Mucosa of rectum (tissue), 2 donors: ENCODE results near the gene EPHB4.

Experiments used
- H3K27ac ChIP-seq, 2 donors: one replicate each; pipeline ENCODE4 v1.7.0; 2013; ENCODE audit warnings: inconsistent platforms in 2 of 2, low read depth in 2 of 2, low read length in 2 of 2
- H3K27me3 ChIP-seq, 2 donors: one replicate each; pipeline ENCODE4 v1.7.0; 2013; ENCODE audit warnings: low read length in 2 of 2; ENCODE audit not compliant: control insufficient read depth in 2 of 2, insufficient read depth in 2 of 2
- H3K36me3 ChIP-seq, 2 donors: one replicate each; pipeline ENCODE4 v1.7.0; 2013; ENCODE audit warnings: low read length in 2 of 2; ENCODE audit not compliant: control insufficient read depth in 2 of 2, insufficient read depth in 2 of 2
- H3K4me1 ChIP-seq, 2 donors: one replicate each; pipeline ENCODE4 v1.7.0; 2013; ENCODE audit warnings: low read length in 2 of 2, mild to moderate bottlenecking in 1 of 2; ENCODE audit not compliant: control insufficient read depth in 2 of 2, insufficient read depth in 2 of 2
- H3K4me3 ChIP-seq, 2 donors: one replicate each; pipeline ENCODE4 v1.7.0; 2013; ENCODE audit warnings: low read length in 2 of 2
- H3K9ac ChIP-seq, 2 donors: one replicate each; pipeline ENCODE4 v1.7.0; 2013; ENCODE audit warnings: low read length in 2 of 2, low read depth in 1 of 2, mild to moderate bottlenecking in 1 of 2
- H3K9me3 ChIP-seq, 2 donors: one replicate each; pipeline ENCODE4 v1.7.0; 2013; ENCODE audit warnings: low read length in 2 of 2; ENCODE audit not compliant: control insufficient read depth in 2 of 2
- donor health status: healthy.
- donor health status: Normal muscosa, but diverticular disease.

EPHB4 gene

GRCh38 chr7:100791881-100792666, 35.2 kb downstream of the EPHB4 start:
- no peaks in the 10 kb centered on the region for H3K4me1 ChIP-seq
- H3K9ac ChIP-seq = no peak overlapping the region
- H3K27ac ChIP-seq = no peak overlapping the region
- no peak overlapping the region for H3K4me3 ChIP-seq
- H3K9me3 ChIP-seq = no peaks in the 10 kb centered on the region
- peaks cover 8 to 9% of the 10 kb centered on the region in 2 donors for H3K27me3 ChIP-seq
- H3K36me3 ChIP-seq = no peaks in the 10 kb centered on the region

GRCh38 chr7:100789055-100789454, 38.3 kb downstream of the EPHB4 start:
- Histone ChIP-seq H3K4me1 (no peaks in the 10 kb centered on the region), H3K9ac (no peak overlapping the region), H3K27ac (no peak overlapping the region), H3K4me3 (no peak overlapping the region), H3K27me3 (peaks cover 5 to 6% of the 10 kb centered on the region in 2 donors), H3K36me3 (no peaks in the 10 kb centered on the region), H3K9me3 (no peaks in the 10 kb centered on the region)

GRCh38 chr7:100786323-100786722, 41.0 kb downstream of the EPHB4 start:
- no peaks in the 10 kb centered on the region for H3K9me3 ChIP-seq
- H3K4me3 ChIP-seq = no peak overlapping the region
- H3K36me3 ChIP-seq = no peaks in the 10 kb centered on the region
- no peak overlapping the region for H3K27ac ChIP-seq
- H3K4me1 ChIP-seq = no peaks in the 10 kb centered on the region
- H3K27me3 ChIP-seq = no peaks in the 10 kb centered on the region
- H3K9ac ChIP-seq = no peak overlapping the region

DNA sequence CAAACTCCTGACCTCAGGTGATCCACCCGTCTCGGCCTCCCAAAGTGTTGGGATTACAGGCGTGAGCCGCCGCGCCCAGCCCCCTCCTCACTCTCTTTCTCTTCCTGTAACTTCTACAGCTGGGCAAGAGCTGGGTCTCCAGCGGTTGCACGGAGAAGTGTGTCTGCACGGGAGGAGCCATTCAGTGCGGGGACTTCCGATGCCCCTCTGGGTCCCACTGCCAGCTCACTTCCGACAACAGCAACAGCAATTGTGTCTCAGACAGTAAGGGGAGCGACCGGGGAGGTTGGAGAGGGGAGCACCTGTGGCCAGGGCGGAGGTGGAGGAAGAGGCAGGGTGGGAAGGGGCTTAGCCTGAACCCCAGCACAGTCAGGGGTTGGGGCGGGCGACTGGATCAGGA, 41.4 kb downstream of the EPHB4 start:
- H3K9me3 ChIP-seq = no peaks in the 10 kb centered on the region
- H3K4me3 ChIP-seq = no peak overlapping the region
- no peaks in the 10 kb centered on the region for H3K4me1 ChIP-seq
- H3K36me3 ChIP-seq = no peaks in the 10 kb centered on the region
- no peaks in the 10 kb centered on the region for H3K27me3 ChIP-seq
- H3K9ac ChIP-seq = no peak overlapping the region
- H3K27ac ChIP-seq = no peak overlapping the region

DNA sequence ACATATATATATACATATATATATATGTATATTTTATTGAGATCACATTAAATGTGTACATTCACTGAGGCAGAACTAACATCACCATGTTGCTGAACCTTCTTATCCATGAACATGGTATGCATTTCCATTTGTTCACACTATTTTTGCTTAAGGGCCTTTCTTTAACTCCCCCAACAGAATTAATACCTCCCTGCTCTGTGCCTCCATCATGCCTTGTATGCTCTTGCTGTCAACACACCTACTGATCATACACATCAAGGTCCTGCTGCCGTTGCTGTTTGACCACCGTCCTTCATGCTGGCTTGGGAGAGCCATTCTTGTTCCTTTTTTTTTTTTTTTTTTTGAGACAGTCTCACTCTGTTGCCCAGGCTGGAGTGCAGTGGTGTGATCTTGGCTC, 43.5 kb downstream of the EPHB4 start:
- Histone ChIP-seq H3K27ac (no peak overlapping the region), H3K4me1 (no peaks in the 10 kb centered on the region), H3K36me3 (no peaks in the 10 kb centered on the region), H3K4me3 (no peak overlapping the region), H3K27me3 (no peaks in the 10 kb centered on the region), H3K9ac (no peak overlapping the region), H3K9me3 (no peaks in the 10 kb centered on the region)

DNA sequence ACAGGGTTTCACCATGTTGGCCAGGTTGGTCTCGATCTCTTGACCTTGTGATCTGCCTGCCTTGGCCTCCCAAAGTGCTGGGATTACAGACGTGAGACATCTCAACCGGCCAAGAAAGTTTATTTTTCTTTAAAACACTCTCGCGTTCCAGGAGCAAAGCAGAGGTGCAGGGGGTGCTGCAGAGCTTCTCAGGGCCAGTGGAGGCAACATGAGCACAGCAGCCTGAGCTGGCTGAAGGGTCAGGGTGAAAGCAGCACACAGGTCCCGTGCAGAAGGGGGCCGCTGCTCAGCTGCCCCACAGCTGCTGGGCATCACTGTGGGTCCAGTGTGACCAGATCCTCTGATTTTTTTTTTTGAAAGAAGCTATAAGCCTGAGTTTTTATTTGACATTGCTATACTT, 46.1 kb downstream of the EPHB4 start:
- Histone ChIP-seq H3K27ac (no peak overlapping the region), H3K36me3 (no peaks in the 10 kb centered on the region), H3K27me3 (no peaks in the 10 kb centered on the region), H3K4me1 (no peaks in the 10 kb centered on the region), H3K4me3 (no peak overlapping the region), H3K9ac (no peak overlapping the region), H3K9me3 (no peaks in the 10 kb centered on the region)

GRCh38 chr7:100779359-100779758, 48.0 kb downstream of the EPHB4 start:
- no peak overlapping the region for H3K4me3 ChIP-seq
- H3K9me3 ChIP-seq = no peaks in the 10 kb centered on the region
- H3K36me3 ChIP-seq = no peaks in the 10 kb centered on the region
- no peak overlapping the region for H3K27ac ChIP-seq
- no peaks in the 10 kb centered on the region for H3K27me3 ChIP-seq
- no peak overlapping the region for H3K9ac ChIP-seq
- no peaks in the 10 kb centered on the region for H3K4me1 ChIP-seq

DNA sequence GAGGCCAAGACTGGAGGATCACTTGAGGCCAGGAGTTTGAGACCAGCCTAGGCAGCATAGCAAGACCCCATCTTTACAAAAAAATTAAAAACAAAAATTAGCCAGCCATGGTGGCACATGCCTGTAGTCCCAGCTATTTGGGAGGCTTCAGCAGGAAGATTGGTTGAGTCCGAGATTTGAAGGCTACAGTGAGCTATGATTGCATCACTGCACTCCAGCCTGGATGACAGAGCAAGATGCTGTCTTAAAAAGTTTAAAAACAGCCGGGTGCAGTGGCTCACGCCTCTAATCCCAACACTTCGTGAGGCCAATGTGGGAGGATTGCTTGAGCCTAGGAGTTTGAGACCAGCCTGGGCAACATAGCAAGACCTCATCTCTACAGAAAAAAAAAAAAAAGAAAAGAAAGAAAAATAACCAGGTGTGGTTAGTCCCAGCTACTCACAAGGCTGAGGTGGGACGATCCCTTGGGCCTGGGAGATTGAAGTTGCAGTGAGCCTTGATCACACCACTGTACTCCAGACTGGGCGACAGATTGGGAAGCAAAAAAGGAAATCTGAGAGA, 49.2 kb downstream of the EPHB4 start:
- H3K4me1 ChIP-seq = no peaks in the 10 kb centered on the region
- no peak overlapping the region for H3K4me3 ChIP-seq
- H3K36me3 ChIP-seq = no peaks in the 10 kb centered on the region
- H3K9me3 ChIP-seq = no peaks in the 10 kb centered on the region
- H3K27ac ChIP-seq = no peak overlapping the region
- H3K27me3 ChIP-seq = no peaks in the 10 kb centered on the region
- no peak overlapping the region for H3K9ac ChIP-seq

GRCh38 chr7:100773491-100773890, 53.8 kb downstream of the EPHB4 start:
- Histone ChIP-seq H3K4me3 (no peak overlapping the region), H3K4me1 (no peaks in the 10 kb centered on the region), H3K9ac (no peak overlapping the region), H3K27ac (no peak overlapping the region), H3K9me3 (no peaks in the 10 kb centered on the region), H3K27me3 (peaks cover 0 to 2% of the 10 kb centered on the region in 2 donors), H3K36me3 (no peaks in the 10 kb centered on the region)

- no peaks in the 10 kb centered on the region for H3K4me1 ChIP-seq
- H3K4me3 ChIP-seq = no peak overlapping the region
- H3K27ac ChIP-seq = no peak overlapping the region
- no peaks in the 10 kb centered on the region for H3K36me3 ChIP-seq
- H3K9ac ChIP-seq = no peak overlapping the region
- H3K9me3 ChIP-seq = no peaks in the 10 kb centered on the region
- peaks cover 0 to 2% of the 10 kb centered on the region in 2 donors for H3K27me3 ChIP-seq
Measured at GRCh38 chr7:100768784-100769183, 58.5 kb downstream of the EPHB4 start.
